Rectal smooth muscle tissue (tissue), 1 donor: ENCODE results near the gene SETD3.

Source experiments
- H3K27ac ChIP-seq: one replicate; pipeline ENCODE4 v1.7.0; 2013; ENCODE audit warnings: low read depth, low read length, inconsistent platforms
- H3K27me3 ChIP-seq: one replicate; pipeline ENCODE4 v1.7.0; 2013; ENCODE audit warnings: low read length; ENCODE audit not compliant: control insufficient read depth, insufficient read depth
- H3K36me3 ChIP-seq: one replicate; pipeline ENCODE4 v1.7.0; 2013; ENCODE audit warnings: low read length; ENCODE audit not compliant: control insufficient read depth, insufficient read depth
- H3K4me1 ChIP-seq: one replicate; pipeline ENCODE4 v1.7.0; 2013; ENCODE audit warnings: low read length; ENCODE audit not compliant: control insufficient read depth, insufficient read depth
- H3K4me3 ChIP-seq: one replicate; pipeline ENCODE4 v1.7.0; 2013; ENCODE audit warnings: low read length
- H3K9ac ChIP-seq: one replicate; pipeline ENCODE4 v1.7.0; 2013; ENCODE audit warnings: low read length

The SETD3 gene

DNA sequence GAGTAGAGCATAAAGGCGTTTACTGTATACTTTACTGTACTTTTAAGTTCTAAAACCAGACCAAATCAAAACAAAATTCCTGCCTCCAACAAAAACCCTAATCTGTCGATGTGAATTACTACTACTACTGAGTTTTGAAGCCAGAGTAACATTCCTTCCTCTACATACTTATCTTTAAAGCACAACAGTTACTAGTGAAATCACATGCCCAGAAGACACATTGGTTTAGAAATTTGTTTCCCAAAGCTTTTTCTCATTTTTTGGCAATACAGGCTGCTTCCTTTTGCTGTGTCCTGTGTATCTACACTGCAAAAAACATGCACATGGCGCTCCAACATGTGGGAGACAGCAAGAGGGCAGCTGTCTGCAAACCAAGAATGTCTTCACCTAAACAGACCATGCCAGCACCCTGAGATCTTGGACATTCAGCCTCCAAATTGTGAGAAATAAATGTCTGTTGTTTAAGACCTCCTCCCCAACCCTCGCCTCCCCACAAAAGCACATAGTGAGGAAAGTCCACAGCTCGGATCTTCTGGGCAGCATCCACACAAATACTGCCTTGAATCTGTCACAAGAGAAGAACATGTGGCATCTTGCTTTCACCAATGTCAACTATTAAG is 21.1 kb downstream of the SETD3 start:
- H3K27me3 ChIP-seq: no peaks in the 10 kb centered on the region
- no peak overlapping the region for H3K4me3 ChIP-seq
- no peak overlapping the region for H3K9ac ChIP-seq
- peaks cover 10% of the 10 kb centered on the region for H3K36me3 ChIP-seq
- no peak overlapping the region for H3K27ac ChIP-seq
- H3K4me1 ChIP-seq: no peaks in the 10 kb centered on the region

DNA sequence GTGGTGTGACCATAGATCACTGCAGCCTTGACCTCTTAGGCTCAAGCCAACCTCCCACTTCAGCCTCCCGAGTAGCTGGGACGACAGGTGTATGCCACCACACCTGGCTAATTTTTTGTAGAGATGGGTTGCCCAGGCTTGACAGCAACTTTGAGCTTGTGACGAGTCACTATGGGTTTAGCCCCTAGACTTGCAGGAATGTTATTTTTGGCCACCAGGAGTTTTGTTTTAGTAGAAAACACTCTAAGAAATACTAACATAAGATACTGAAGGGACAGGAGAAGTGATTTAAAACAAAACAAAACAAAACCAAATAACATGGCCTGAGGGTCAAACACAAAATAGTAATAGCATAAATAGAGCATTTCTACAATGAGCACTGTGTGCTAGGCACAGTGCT is 26.4 kb downstream of the SETD3 start:
- Histone ChIP-seq H3K4me3 (no peak overlapping the region), H3K27me3 (no peaks in the 10 kb centered on the region), H3K9ac (no peak overlapping the region), H3K27ac (no peak overlapping the region), H3K36me3 (peaks cover 3% of the 10 kb centered on the region), H3K4me1 (no peaks in the 10 kb centered on the region)

DNA sequence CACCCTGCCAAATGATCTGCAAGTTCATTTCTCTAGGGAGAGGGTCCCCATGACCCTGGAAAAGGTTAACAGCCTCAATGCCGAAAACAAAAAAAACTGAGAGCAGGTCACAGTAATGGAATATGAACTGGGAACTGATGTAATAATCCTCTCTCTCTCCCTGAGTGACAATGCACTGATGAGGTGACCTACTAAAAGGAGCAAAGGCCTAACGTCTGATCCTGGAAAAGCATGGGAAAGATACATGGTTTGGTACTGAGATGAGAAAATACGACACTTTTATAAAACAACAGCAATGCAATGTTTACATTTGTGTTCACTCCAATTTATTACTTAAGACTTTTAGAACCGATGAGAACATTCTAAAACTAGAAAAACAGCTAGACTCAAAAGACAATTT is 27.7 kb downstream of the SETD3 start:
- H3K9ac ChIP-seq: no peak overlapping the region
- no peak overlapping the region for H3K4me3 ChIP-seq
- peaks cover 8% of the 10 kb centered on the region for H3K36me3 ChIP-seq
- no peaks in the 10 kb centered on the region for H3K4me1 ChIP-seq
- H3K27me3 ChIP-seq: no peaks in the 10 kb centered on the region
- H3K27ac ChIP-seq: no peak overlapping the region

DNA sequence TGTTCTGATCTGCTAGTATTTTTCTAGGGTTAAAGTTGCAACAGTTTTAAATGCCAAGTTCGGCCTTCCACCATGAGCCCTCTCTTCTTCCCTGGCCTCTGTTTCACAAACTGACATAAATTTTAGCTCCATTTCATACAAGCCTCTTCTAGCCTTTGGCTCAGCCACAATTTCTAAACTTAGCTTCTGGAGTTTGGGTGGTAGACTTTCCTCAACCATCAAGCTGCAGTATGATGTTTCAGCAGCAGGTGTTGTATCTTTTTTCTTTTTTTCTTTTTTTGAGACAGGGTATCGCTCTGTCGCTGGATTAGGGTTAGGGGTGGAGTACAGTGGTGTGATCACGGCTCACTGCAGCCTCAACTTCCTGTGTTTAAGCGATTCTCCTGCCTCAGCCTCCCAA is 29.4 kb downstream of the SETD3 start:
- Histone ChIP-seq H3K36me3 (peaks cover 8% of the 10 kb centered on the region), H3K9ac (no peak overlapping the region), H3K27me3 (no peaks in the 10 kb centered on the region), H3K27ac (no peak overlapping the region), H3K4me1 (no peaks in the 10 kb centered on the region), H3K4me3 (no peak overlapping the region)

DNA sequence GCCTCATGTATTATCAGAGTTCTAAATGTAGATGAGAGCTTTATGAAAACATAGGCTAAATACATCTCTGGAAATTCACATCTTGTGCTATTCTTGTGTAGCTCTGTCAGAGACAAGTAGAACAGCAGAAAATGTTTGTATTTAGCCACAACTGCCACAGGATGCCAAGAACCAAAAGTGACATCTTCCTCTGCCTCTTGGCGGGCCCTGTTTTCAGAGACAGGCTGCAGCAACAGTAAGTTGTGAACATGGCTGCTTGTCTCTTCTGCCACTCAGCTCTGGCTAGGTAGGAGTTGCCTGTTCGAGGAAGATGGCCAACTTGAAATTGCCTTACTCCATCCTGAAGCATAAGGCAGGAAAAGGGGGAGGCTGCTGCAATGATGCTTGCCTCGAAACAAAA is 30.4 kb downstream of the SETD3 start:
- no peaks in the 10 kb centered on the region for H3K4me1 ChIP-seq
- H3K27ac ChIP-seq: no peak overlapping the region
- no peak overlapping the region for H3K9ac ChIP-seq
- H3K36me3 ChIP-seq: peaks cover 8% of the 10 kb centered on the region
- no peaks in the 10 kb centered on the region for H3K27me3 ChIP-seq
- H3K4me3 ChIP-seq: no peak overlapping the region

DNA sequence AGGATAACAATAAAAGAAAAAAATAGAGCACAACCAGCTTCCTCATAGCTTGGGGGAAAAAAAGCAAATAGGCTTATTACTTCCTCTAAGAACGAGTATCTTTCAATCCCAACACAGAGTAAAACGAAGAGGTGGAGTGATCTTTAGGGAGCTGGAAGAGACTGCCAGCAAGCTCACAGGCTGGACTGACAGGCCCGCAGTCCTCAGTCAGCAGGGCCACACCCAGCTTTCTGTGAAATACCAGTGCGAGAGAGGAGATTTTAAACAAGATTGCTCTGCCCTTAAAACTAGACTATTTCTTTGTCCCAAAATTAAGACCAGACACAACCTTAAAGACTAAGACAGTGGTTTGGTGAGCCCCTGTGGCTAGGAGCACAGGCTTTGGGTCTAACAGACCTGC is 32.9 kb downstream of the SETD3 start:
- no peaks in the 10 kb centered on the region for H3K4me1 ChIP-seq
- no peak overlapping the region for H3K4me3 ChIP-seq
- H3K9ac ChIP-seq: no peak overlapping the region
- peaks cover 5% of the 10 kb centered on the region for H3K36me3 ChIP-seq
- no peaks in the 10 kb centered on the region for H3K27me3 ChIP-seq
- no peak overlapping the region for H3K27ac ChIP-seq

DNA sequence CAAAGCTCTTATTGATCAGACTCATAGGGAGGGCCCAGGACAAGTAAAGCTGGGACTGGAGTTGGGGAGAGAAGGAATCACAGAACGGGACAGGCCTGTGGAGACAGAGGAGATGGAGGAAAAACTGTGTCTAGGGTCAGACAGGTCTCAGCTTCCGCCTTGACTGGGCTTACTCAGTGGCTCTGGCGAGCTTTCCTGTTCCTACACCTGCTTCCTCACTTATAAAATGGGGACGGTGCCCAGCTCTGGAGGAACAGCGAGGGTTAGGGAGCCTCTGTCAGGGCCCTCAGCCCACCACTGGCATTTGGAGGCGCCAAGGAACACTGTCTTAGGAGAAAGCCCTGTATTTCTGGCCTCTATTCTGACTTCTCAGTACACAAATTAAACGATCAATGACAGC is 34.7 kb downstream of the SETD3 start:
- H3K36me3 ChIP-seq: peaks cover 5% of the 10 kb centered on the region
- no peak overlapping the region for H3K27ac ChIP-seq
- no peak overlapping the region for H3K4me3 ChIP-seq
- H3K27me3 ChIP-seq: no peaks in the 10 kb centered on the region
- H3K4me1 ChIP-seq: no peaks in the 10 kb centered on the region
- H3K9ac ChIP-seq: no peak overlapping the region

DNA sequence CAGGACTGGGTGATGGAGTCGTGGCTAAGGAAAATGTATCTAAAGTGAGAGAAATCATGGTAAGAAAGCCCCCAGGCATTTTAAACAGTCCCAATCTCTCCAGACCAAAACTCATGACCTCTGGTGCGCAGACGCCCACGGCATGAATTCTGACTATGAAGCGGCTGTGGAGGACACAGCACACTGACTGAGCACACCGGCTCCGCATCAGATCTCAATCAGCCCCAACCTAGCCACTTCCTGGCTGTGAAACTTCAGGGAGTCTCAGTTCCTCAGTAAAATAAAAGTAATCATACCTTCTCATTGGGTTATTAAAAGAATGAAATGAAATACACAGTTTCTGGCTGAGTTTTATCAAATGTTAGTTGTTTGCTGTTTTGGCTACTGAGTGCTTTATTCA is 38.7 kb downstream of the SETD3 start:
- H3K27ac ChIP-seq: no peak overlapping the region
- no peak overlapping the region for H3K9ac ChIP-seq
- H3K27me3 ChIP-seq: no peaks in the 10 kb centered on the region
- H3K36me3 ChIP-seq: peaks cover 9% of the 10 kb centered on the region
- no peak overlapping the region for H3K4me3 ChIP-seq
- H3K4me1 ChIP-seq: peaks cover 5% of the 10 kb centered on the region

DNA sequence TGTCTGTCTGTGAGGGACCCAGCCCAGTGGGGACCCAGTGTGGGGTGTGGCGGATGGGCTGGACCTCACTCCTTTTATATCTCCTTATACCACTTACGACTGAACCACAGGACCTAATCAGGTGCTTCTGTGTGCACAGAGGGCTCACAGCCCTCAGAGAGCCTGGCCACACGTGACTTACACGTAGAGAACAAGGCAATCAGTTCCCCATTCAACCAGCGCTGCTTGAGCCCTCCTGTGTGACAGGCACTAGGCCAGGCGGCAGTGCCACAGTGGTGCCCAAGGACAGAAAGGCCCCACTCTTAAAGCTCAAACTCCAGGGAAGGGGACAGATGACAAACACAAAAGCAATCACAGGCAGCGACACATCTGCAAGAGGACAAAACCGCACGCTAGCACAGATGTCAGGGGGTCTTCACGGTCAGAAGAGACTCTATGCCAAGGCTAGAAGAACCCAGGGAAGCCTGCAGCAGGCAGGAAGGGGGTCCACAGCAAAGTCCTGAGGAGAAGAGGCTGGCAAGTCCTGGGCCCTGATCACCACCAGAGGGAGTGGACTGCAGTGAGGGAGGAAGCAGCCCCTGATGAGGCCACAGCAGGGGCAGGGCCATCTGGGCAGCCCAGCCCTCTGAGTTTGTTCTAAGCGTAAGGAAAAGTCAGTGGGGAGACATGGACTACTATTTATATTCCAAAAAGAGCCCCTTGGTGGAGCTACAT is 39.3 kb downstream of the SETD3 start:
- Histone ChIP-seq H3K36me3 (peaks cover 9% of the 10 kb centered on the region), H3K27me3 (no peaks in the 10 kb centered on the region), H3K27ac (no peak overlapping the region), H3K4me1 (peaks cover 5% of the 10 kb centered on the region), H3K9ac (no peak overlapping the region), H3K4me3 (no peak overlapping the region)

DNA sequence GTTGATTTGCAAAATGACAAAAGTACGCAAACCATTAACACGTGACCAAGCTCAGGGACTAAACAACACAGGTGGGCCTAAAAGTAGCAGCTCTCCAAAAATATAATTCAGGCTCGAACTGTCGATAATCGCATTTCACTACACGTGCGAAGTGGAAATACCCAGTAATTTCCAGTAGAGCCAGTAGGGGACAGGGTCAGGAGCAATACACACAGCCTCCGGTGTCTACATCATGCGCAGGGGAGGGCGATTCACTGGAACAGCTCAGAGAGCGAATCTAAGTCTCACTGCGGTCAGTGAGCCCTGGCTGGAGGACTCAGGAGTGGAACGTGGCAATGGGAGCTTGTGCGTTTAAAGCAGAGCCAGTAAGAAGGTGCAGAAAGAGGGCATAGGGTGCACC is 40.4 kb downstream of the SETD3 start:
- Histone ChIP-seq H3K4me1 (peaks cover 5% of the 10 kb centered on the region), H3K27me3 (no peaks in the 10 kb centered on the region), H3K36me3 (peaks cover 9% of the 10 kb centered on the region), H3K4me3 (no peak overlapping the region), H3K9ac (no peak overlapping the region), H3K27ac (no peak overlapping the region)

DNA sequence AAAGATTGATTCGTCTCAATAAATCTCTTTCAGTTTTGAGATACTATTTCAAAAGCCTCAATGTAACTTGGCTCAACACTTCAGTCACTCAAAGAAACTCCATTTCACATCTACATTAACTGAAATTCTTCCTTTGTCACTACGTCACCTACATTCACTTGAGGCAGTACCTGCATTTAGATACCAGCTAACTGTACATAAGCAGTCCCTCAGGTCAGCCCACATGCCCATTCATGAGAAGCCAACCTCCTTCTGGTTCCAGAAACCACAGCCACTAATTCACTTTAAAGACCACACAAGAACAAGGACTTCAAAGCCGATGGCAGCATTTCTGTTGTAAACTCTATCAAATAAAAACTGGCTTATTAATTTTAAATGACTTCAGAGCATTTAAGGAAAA is 43.0 kb downstream of the SETD3 start:
- Histone ChIP-seq H3K4me1 (peaks cover 5% of the 10 kb centered on the region), H3K27me3 (no peaks in the 10 kb centered on the region), H3K4me3 (no peak overlapping the region), H3K9ac (no peak overlapping the region), H3K36me3 (peaks cover 9% of the 10 kb centered on the region), H3K27ac (no peak overlapping the region)

DNA sequence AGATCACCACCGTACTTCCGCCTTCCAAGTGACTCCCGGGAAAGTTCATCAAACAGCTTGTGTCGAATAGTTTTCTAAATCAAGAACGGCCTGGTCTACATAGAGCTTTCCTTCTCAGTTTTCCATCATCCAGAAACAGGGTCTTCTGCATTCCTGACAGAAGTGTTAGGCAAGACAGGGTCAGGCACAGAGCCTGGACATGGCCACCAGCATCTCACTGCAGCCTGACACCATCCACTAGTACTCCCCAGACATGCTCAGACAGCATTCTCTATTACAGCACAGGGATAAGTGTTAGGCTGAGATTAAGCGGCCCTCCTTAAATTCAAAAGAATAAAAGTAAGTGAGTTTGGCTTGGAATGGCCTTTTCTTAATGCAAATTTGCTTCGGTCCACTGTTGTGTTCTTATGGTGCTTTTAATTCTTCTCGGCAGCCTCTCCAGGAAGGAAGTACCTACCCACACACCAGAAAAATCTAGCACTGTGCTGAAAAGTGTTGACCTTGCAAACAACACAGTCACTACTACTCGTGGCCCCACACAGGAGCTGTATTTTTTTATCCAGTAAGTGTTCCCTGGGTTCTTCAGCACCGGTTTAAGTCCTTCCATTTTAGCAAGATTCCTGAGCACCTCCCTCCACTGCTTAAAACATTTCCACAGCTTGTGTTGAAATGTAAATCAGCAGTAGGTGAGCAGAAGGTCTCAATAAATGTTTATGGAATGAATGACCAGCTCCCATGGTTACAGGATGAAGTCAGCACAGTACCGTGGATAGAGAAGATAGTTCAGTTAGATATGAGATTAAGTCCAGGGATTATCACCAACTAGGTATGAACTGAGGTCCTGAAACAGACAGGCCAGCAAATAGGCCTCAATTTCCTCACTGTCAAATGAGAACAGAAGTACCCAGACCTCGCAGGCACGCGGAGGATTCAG is 44.1 kb downstream of the SETD3 start:
- H3K27ac ChIP-seq: no peak overlapping the region
- H3K27me3 ChIP-seq: no peaks in the 10 kb centered on the region
- H3K36me3 ChIP-seq: peaks cover 9% of the 10 kb centered on the region
- H3K9ac ChIP-seq: no peak overlapping the region
- H3K4me1 ChIP-seq: peaks cover 5% of the 10 kb centered on the region
- no peak overlapping the region for H3K4me3 ChIP-seq
